HG02852 (cell line): Measurements from ENCODE around the gene SPTLC3.

Experiments
- ATAC-seq: cut with Tn5 transposase; IDR thresholded peaks from one replicate; pipeline ENCODE4 v1.9.1; 2021; ENCODE audit warnings: mild to moderate bottlenecking, moderate library complexity; ENCODE audit not compliant: unreplicated experiment

SPTLC3 gene

DNA sequence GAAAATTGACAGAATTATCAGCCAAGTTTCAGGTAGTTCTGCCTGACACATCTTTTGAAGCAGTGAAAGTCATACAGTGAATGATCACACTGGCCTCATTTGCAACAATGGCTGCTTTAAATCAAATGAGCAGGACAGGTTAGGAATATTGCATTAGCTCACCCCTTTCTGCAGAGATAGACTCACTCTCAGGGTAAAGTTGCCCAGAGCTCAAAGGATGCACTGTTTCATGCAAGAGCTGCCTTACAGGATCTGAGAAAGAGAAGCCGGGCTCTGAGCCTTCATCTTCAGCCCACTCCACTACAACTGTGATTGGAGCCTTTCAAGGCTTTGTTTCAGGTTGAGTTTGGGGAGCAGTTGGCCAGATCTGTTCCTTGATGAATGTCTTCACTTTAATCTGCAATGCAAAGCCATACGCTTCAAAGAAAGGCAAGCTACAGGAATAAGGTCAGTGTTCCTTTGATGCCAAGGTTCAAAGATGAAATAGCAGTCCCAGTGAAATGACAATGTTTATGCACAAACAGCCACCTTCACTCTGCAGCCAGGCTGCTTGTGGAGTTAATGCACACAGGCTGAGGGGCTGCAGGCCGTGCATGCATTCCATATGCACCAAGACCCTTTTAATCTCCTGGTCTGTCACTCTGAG lies 121.4 kb downstream of the SPTLC3 start:
- no peak for ATAC-seq

GRCh38 chr20:13130707-13131103 lies 121.9 kb downstream of the SPTLC3 start:
- no peak for ATAC-seq

DNA sequence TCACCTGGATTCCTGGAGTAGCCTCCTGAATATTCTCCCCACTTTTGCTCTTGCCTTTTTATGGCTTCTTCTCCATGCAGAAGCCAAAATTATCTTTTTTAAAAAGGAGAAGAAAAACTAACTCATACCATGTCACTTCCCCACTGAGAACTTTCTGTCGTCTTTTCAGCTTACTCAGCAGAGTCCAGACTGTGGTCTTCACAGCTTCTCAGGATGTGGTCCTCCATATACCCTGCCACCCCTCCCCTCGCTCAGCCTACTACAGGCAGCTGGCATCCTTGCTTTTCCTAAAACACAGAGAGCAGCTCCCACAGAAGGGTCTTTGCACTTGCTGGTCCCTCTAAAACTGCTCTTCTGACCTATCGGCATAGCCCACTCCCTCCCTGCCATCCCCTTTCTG lies 122.9 kb downstream of the SPTLC3 start:
- no peak for ATAC-seq

DNA sequence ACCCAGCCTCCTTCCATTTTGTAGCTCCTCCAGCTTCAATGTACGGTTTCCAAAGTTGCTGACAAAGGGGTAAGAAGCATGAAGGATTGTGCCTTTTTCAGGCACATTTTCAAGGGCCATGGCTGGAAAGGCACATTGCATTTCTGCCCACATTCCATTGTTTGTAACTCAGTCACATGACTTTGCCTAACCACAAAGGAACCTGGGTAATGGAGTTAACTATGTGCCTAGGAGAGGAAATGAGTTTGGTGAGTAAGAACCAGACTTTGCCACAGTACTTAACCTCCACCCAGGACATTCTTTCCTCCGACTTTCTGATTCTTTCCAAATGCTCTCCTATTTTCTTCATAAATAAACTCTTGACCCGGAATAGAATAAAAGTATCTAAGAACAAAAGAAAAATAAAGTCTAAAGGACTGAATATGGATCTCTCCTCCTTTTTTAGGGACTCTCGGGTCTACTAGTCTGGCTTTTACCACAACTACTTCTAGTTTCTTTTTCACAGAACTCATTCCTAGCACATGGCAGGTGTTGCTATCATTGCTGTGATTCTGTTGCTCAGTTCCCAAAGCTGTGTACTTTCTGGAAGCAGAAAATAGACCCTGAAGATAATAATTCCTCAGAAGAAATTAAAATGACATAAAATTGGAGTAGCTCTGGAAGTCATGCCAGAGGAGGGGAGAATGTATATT lies 130.8 kb downstream of the SPTLC3 start:
- no peak for ATAC-seq

DNA sequence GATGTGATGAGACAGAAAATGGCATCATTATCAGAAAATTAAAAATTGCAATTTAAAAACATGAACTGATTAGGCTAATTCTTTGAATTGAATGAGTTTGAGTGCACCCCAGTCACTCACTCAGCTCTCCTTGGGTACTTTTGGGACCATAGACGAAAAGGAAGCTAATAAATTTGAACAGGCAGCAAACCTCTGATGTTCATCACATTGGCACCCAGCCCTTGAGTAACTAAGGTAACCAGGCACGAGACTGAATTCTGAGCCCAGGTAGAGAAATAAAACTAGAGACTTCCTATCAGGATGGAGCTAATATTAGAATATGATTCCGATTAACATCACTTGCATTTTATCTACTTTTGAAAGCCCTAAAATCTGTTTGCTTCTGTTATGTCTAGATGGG lies 131.4 kb downstream of the SPTLC3 start:
- no peak for ATAC-seq

GRCh38 chr20:13140775-13141174 lies 132.0 kb downstream of the SPTLC3 start:
- ATAC-seq: no peak

DNA sequence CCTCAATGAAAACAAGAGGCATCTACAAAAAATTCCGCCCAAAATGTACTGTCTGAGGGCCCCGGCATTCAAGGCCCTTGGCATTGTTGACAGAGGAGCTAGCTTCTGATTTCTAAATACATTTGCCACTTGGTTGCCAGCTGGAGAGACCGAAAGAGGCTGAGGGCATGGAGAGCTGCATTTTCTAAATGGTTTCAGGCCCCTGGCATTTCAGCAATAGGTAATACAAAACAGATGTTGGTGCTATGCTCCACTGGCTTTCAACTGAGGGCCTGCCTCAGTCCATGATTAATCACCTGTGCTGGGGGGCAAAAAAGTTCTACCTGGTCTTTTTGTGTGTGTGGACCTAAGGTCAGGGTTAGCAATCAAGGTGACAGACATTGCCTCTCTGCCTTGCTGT lies 132.8 kb downstream of the SPTLC3 start:
- ATAC-seq: no peak

DNA sequence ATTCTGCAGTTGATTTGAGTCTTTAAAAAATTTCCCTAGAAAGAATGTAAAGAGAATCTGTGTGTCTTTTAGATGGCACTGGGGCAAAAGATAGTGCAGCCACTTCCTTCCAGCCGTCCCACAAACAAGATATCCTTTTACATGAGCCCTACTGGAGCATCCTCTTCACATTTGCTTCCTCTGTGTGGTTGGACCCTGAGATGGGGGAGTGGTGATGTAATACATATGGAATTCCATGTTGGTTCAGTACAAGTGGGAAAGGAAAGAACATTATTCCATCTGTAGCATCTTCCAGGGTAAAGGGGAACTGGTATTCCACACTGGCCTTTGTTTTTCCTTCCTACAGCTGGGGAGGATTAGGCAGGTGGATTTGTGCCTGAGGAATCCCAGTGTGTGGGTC lies 133.4 kb downstream of the SPTLC3 start:
- no peak for ATAC-seq

GRCh38 chr20:13147071-13147963 lies 138.5 kb downstream of the SPTLC3 start:
- no peak for ATAC-seq

GRCh38 chr20:13147971-13148370 lies 139.2 kb downstream of the SPTLC3 start:
- ATAC-seq: no peak

DNA sequence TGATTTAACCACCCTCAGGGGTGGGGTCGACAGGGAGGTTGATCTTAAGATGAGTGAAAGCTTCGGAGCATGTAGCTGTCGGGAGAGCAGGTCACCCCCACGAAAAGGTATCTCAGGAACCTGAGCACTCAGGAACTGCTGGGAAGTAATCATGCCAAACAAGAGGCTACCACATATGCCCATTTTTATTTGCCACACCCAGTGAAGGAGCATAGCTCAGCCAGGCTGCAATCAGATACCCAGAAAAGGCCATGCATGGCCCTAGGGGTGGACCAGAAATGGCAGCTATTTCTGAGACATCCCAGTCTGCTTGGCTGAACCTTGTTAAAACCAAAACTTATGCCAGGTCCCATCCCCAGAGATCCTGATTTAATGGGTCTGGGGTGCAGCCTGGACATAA lies 139.6 kb downstream of the SPTLC3 start:
- no peak for ATAC-seq

- no peak for ATAC-seq
These were observed 140.2 kb downstream of the SPTLC3 start for GRCh38 chr20:13148961-13149360.

DNA sequence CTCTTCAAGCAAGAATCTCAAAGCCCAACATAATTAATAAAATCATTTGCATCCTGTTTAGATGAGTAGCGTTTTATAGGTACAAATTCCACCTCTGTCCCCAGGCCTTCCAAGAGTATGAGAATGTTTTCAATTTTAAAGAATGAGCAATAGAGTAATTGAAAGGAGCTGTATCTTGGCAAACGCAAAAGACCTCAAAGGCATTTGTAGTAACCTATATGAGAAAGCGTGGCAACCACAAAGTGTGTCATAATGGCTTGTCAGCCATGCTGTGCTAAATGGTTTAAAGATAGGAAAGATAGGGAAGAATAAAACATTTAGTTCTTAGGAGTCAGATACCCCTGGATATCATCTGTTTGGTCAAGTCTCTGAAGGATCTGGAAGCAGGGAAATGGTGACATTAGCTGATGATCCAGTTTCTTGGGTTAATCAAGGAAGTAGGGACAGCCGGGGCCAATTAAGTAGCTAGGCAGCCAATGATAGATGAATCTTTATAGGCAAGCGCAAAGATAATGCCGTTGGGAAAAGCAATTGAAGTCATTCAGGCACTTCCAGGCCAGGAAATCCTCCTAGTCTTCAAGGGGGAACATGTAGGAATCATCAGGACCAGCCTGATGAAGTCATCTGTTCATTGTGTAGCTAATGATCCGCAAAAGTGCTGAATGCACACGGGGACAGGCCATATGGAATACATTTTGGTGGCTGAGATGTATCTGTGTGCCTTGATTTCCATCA lies 140.8 kb downstream of the SPTLC3 start:
- ATAC-seq: no peak

GRCh38 chr20:13158369-13158768 lies 149.6 kb downstream of the SPTLC3 start:
- no peak for ATAC-seq

- no peak for ATAC-seq
These were observed 151.1 kb downstream of the SPTLC3 start for GRCh38 chr20:13159889-13160288.

- ATAC-seq: no peak
These were observed 156.4 kb downstream of the SPTLC3 start for GRCh38 chr20:13165203-13165602.

DNA sequence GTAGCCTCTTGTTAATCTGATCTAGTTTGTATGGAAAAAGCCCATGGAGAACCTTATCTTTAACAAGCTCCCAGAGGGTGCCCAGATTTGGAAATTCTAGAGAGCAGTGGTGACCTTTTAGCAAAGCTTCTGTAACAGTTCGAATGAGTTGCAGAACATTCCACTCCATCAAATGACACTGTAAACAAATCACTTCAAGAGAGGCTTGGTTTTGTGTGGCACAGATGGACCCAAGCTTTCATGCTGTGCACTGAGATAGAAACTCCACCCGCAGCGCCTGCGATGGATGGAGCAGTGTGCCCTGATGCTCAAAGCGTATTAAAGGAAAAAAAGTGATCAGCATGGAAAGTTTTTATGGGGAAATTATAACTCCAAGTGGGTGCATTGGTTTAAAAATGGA lies 157.2 kb downstream of the SPTLC3 start:
- ATAC-seq: no peak

DNA sequence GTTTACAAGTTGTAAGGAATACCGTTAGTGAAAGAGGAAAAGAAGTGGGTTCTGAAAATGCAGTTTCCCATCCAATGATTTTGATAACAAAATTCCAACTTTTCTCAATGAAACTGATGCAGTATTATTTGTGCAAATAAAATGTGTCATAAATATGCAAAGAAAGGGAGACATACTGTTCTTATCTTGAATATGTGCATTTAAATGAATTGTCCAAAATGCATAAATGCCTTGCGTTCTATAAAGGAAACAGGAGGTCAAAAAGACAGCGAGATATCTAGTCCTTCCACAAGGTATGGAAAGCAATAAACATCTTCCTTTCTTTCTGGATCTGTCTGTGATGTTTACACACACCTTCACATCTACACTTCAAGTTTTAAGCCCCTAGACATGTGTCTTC lies 157.7 kb downstream of the SPTLC3 start:
- no peak for ATAC-seq

GRCh38 chr20:13169086-13169485 lies 160.3 kb downstream of the SPTLC3 start:
- ATAC-seq: no peak

- ATAC-seq: no peak
These were observed 162.0 kb downstream of the SPTLC3 start for GRCh38 chr20:13170771-13171170.

GRCh38 chr20:13173201-13173600 lies 164.4 kb downstream of the SPTLC3 start:
- no peak for ATAC-seq
